Heart right ventricle (tissue), 16 donors: Measurements from ENCODE around the gene MKS1. TPM values are rescaled to one million over a fixed set of nuclear protein-coding genes. Genes with fewer than 3 reads are reported as not detected.

Experiments
- ATAC-seq, 8 donors: fragments of 200-7000 bp; cut with Tn5 transposase; one replicate each; pipeline ENCODE4 v1.9.1; 2020; ENCODE audit warnings: mild to moderate bottlenecking in 8 of 8, moderate library complexity in 8 of 8, moderate number of reproducible peaks in 1 of 8
- DNase-seq, 2 donors: peaks; one replicate each; pipeline ENCODE4 v3.0.0-alpha.2; 2020
- H3K27ac ChIP-seq, 10 donors: fragments of 200-600 bp; sonication (generic) in 2 of 10; one replicate each; pipeline versions ENCODE4 v1.5.0 to v1.8.0; 2020 to 2022; ENCODE audit warnings: mild to moderate bottlenecking in 3 of 10
- H3K27me3 ChIP-seq, 7 donors: fragments of 200-600 bp; one replicate each; pipeline ENCODE4 v1.8.0; 2021 to 2022; ENCODE audit warnings: mild to moderate bottlenecking in 2 of 7
- H3K36me3 ChIP-seq, 9 donors: fragments of 200-600 bp; sonication (generic) in 1 of 9; one replicate each; pipeline versions ENCODE4 v1.5.0 to v1.8.0; 2020 to 2022; ENCODE audit warnings: mild to moderate bottlenecking in 2 of 9
- H3K4me1 ChIP-seq, 9 donors: fragments of 200-600 bp; sonication (generic) in 1 of 9; one replicate each; pipeline versions ENCODE4 v1.5.0 to v1.8.0; 2020 to 2022; ENCODE audit warnings: mild to moderate bottlenecking in 4 of 9
- H3K4me3 ChIP-seq, 10 donors: fragments of 200-600 bp; sonication (generic) in 2 of 10; one replicate each; pipeline versions ENCODE4 v1.5.0 to v1.8.0; 2020 to 2022; ENCODE audit warnings: mild to moderate bottlenecking in 7 of 10, moderate library complexity in 2 of 10
- H3K9me3 ChIP-seq, 11 donors: fragments of 200-600 bp in 10 of 11; sonication (generic) in 2 of 11; one replicate each; pipeline versions ENCODE4 v1.5.0 to v1.8.0; 2013 to 2022; ENCODE audit warnings: mild to moderate bottlenecking in 2 of 11, control low read depth in 1 of 11, moderate library complexity in 1 of 11
- CTCF ChIP-seq, 9 donors: fragments of 200-600 bp; sonication (generic) in 2 of 9; IDR thresholded peaks; one replicate each; pipeline versions ENCODE4 v1.5.0 to v1.8.0; 2021 to 2022; ENCODE audit warnings: antibody characterized with exemption in 9 of 9, mild to moderate bottlenecking in 5 of 9, moderate library complexity in 1 of 9
- WGBS, 2 donors: extraction: QIAGEN DNeasy Blood & Tissue Kit; methylation state at CpG; one replicate each; pipeline ENCODE4 v1.1.7; 2013; ENCODE audit warnings: inconsistent platforms in 1 of 2; 5-methylcytosine and 5-hydroxymethylcytosine counted together
- intact Hi-C, 10 donors: fragments of 100-400 bp; cut with DNase I; formaldehyde crosslinking; loops; one replicate each; pipeline versions ENCODE4 v1.11.1 to v1.14.2; 2022
- polyA plus RNA-seq, 2 donors: library from polyadenylated mRNA; stranded (reverse); fragments of 200-250 nt; gene quantifications; one replicate each; pipeline ENCODE4 v1.2.3, GENCODE V29; 2013
- total RNA-seq, 10 donors: library from RNA; stranded (reverse); fragmentation: NEBNext Ultra II Directional in 3 of 10; extraction: Animal tissue kit (Norgen Biotek cat#: 25700) in 3 of 10; gene quantifications; one replicate each; pipeline versions ENCODE4 v1.2.1 to v1.2.4, GENCODE V29; 2021 to 2023
- donor health status: Arrhythmogenic right ventricular cardiomyopathy.
- donor health status: ischemic (EF 13 %, LVEDD 7.1; RV severe dilation, severe dysfunction).
- donor health status: healthy with polysubstance abuse.
- donor health status: DM: no; HTN: yes; CAD: no.
- donor health status: DM: no; HTN: no; CAD: no.
- donor health status: ischemic (EF 25% LVEDD 6.9; RV normal size, moderate dysfunction).
- donor health status: ischemic (EF 25% LVEDD 5.7; RV mildly dilated, moderate dysfunction).
- donor health status: healthy.
- donor health status: DM: yes; HTN: yes; CAD: no.
- donor health status: Ischemic cardiomyopathy.
- donor health status: ischemic (EF 35%, LVEDD 5.7; RV mildly dilated, moderate dysfunction).
- donor health status: nonischemic (EF 11% LVEDD 7.7; RV severe dilation, severe dysfunction).
- donor health status: DM: yes; HTN: yes; CAD: no.
- donor health status: PGD.
- donor health status: ischemic (EF 29% LVEDD 5.4; RV normal size, mild dysfunction).
- donor health status: nonischemic (EF 23%, LVEDD 6.1; RV moderate dilation, normal function).

MKS1 gene
- total and polyA plus RNA-seq, 12 donors = 5.3 to 12.9 (median 9.2) TPM

- H3K36me3 ChIP-seq = no peaks in the 10 kb centered on the region
- DNase-seq (no peak), ATAC-seq (no peak)
- peaks cover 0 to 13% (median 8%) of the 10 kb centered on the region in 9 donors for H3K4me1 ChIP-seq
- no peaks in the 10 kb centered on the region for H3K9me3 ChIP-seq
- 70 to 71% methylated on average over 3 of the region's 3 CpGs for WGBS, 2 donors
- H3K27ac ChIP-seq = no peak overlapping the region
- intact Hi-C loops = no loop called here
- no peak overlapping the region for H3K4me3 ChIP-seq
- H3K27me3 ChIP-seq = peaks cover 0 to 87% (median 62%) of the 10 kb centered on the region in 7 donors
- TF ChIP-seq CTCF (IDR thresholded peaks at IDR 0.05) = no peak
Observed at GRCh38 chr17:58161566-58161965, 57.5 kb downstream of the MKS1 start.

- DNase-seq (no peak), ATAC-seq (no peak)
- Histone ChIP-seq H3K4me3 (no peak overlapping the region), H3K9me3 (no peaks in the 10 kb centered on the region), H3K4me1 (peaks cover 0 to 19% (median 12%) of the 10 kb centered on the region in 9 donors), H3K27me3 (peaks cover 0 to 84% (median 64%) of the 10 kb centered on the region in 7 donors), H3K36me3 (no peaks in the 10 kb centered on the region), H3K27ac (no peak overlapping the region)
- intact Hi-C loops = no loop called here
- no peak for TF ChIP-seq CTCF (IDR thresholded peaks at IDR 0.05)
- 75 to 77% methylated on average over 2 of the region's 2 CpGs for WGBS, 2 donors
Observed at GRCh38 chr17:58158181-58158580, 60.9 kb downstream of the MKS1 start.

- Histone ChIP-seq H3K27me3 (peaks cover 0 to 84% (median 57%) of the 10 kb centered on the region in 7 donors), H3K9me3 (no peaks in the 10 kb centered on the region), H3K36me3 (no peaks in the 10 kb centered on the region), H3K4me3 (peak overlapping the region; percentile 12 to 62 (median 52)), H3K27ac (peak overlapping the region in 2 of 10 donors; percentile 6 to 77), H3K4me1 (peaks cover 0 to 27% (median 12%) of the 10 kb centered on the region in 9 donors)
- intact Hi-C loops = no loop called here
- 1% methylated on average over 65 of the region's 65 CpGs for WGBS, 2 donors
- no peak for TF ChIP-seq CTCF (IDR thresholded peaks at IDR 0.05)
- DNase-seq (peak in 1 of 2 donors; percentile 37), ATAC-seq (peak; percentile 51 to 87 (median 71))
Observed at GRCh38 chr17:58156839-58157803, 61.9 kb downstream of the MKS1 start.

Other genes starting within 250 kb of the MKS1 start
- 10 to 100 TPM; 56.2 to 81.2 (median 61.5) TPM for gene VEZF1, start 231.0 kb downstream of the MKS1 start, total RNA-seq
- 10 to 100 TPM; 17.5 to 21.7 TPM for gene VEZF1, start 231.0 kb downstream of the MKS1 start, polyA plus RNA-seq
- gene SRSF1, start 212.0 kb downstream of the MKS1 start, total RNA-seq = 100 to 1,000 TPM in 3 of 10 donors, 10 to 100 TPM in 7; 79.8 to 130 (median 94.7) TPM
- gene SRSF1, start 212.0 kb downstream of the MKS1 start, polyA plus RNA-seq = 10 to 100 TPM; 70.3 to 76.3 TPM
- 100 to 1,000 TPM in 2 of 10 donors, 10 to 100 TPM in 8; 73.4 to 105 (median 83.5) TPM for gene DYNLL2, start 135.8 kb downstream of the MKS1 start, total RNA-seq
- gene DYNLL2, start 135.8 kb downstream of the MKS1 start, polyA plus RNA-seq = 10 to 100 TPM; 45.3 to 46.1 TPM
- under 1 TPM in 1 of 10 donors, not detected in 9; 0.07 TPM for gene OR4D1, start 70.9 kb downstream of the MKS1 start, total RNA-seq
- not detected for gene OR4D1, start 70.9 kb downstream of the MKS1 start, polyA plus RNA-seq
- not detected for gene OR4D2, start 52.3 kb downstream of the MKS1 start, total RNA-seq
- gene OR4D2, start 52.3 kb downstream of the MKS1 start, polyA plus RNA-seq = not detected
- not detected for gene EPX, start 26.5 kb downstream of the MKS1 start, total RNA-seq
- gene EPX, start 26.5 kb downstream of the MKS1 start, polyA plus RNA-seq = not detected
- gene LPO, start 19.3 kb upstream of the MKS1 start, total RNA-seq = not detected
- gene LPO, start 19.3 kb upstream of the MKS1 start, polyA plus RNA-seq = not detected
- gene MPO, start 61.7 kb upstream of the MKS1 start, total RNA-seq = 1 to 10 TPM in 1 of 10 donors, under 1 TPM in 7, not detected in 2; 0.08 to 2.5 (median 0.25) TPM
- under 1 TPM; 0.07 to 0.15 TPM for gene MPO, start 61.7 kb upstream of the MKS1 start, polyA plus RNA-seq
- gene TSPOAP1, start 109.5 kb upstream of the MKS1 start, total RNA-seq = 10 to 100 TPM in 8 of 10 donors, 1 to 10 TPM in 2; 6.0 to 18.7 (median 12.4) TPM
- gene TSPOAP1, start 109.5 kb upstream of the MKS1 start, polyA plus RNA-seq = 10 to 100 TPM in 1 of 2 donors, 1 to 10 TPM in 1; 1.6 to 35.6 TPM
- gene SUPT4H1, start 132.9 kb upstream of the MKS1 start, total RNA-seq = 10 to 100 TPM; 49.0 to 73.4 (median 59.8) TPM
- gene SUPT4H1, start 132.9 kb upstream of the MKS1 start, polyA plus RNA-seq = 10 to 100 TPM; 38.0 to 95.0 TPM
- 1 to 10 TPM; 1.5 to 6.1 (median 3.7) TPM for gene RNF43, start 198.3 kb upstream of the MKS1 start, total RNA-seq
- 1 to 10 TPM in 1 of 2 donors, under 1 TPM in 1; 0.86 to 1.2 TPM for gene RNF43, start 198.3 kb upstream of the MKS1 start, polyA plus RNA-seq